HL-60 (cell line): ENCODE measurements around the gene RBM38.

ENCODE experiments used
- GABPA ChIP-seq: IDR thresholded peaks from 2 replicates; pipeline ENCODE4 v1.6.1; 2012; ENCODE audit warnings: low read depth
- POLR2AphosphoS5 ChIP-seq: IDR thresholded peaks from 2 replicates; pipeline ENCODE4 v1.6.1; 2012; ENCODE audit warnings: low read depth

- TF ChIP-seq POLR2AphosphoS5: no peak
- TF ChIP-seq GABPA: no peak
Measured at GRCh38 chr20:57437672-57438330, 46.6 kb downstream of the RBM38 start.
